Psoas muscle (tissue), 8 donors: ENCODE measurements around the gene LRP1B. TPM values are rescaled to one million over a fixed set of nuclear protein-coding genes. Genes with fewer than 3 reads are reported as not detected.

ENCODE experiments used
- ATAC-seq, 4 donors: fragments of 200-7000 bp; cut with Tn5 transposase; one replicate each; pipeline ENCODE4 v1.9.1; 2020; ENCODE audit warnings: moderate library complexity in 3 of 4, mild to moderate bottlenecking in 2 of 4
- DNase-seq, 2 donors: peaks; one replicate each; pipeline ENCODE4 v3.0.0-alpha.2; 2020
- H3K27ac ChIP-seq: fragments of 200-600 bp; one replicate; pipeline ENCODE4 v1.8.0; 2022
- H3K27me3 ChIP-seq, 3 donors: fragments of 200-600 bp in 1 of 3; one replicate each; pipeline versions ENCODE4 v1.6.1 to v1.8.0; 2013 to 2022; ENCODE audit warnings: low read length in 2 of 3, mild to moderate bottlenecking in 2 of 3, moderate library complexity in 1 of 3; ENCODE audit not compliant: insufficient read depth in 3 of 3
- H3K36me3 ChIP-seq, 2 donors: fragments of 200-600 bp in 1 of 2; one replicate each; pipeline versions ENCODE4 v1.6.1 to v1.8.0; 2013 to 2022; ENCODE audit warnings: low read depth in 1 of 2, mild to moderate bottlenecking in 1 of 2, moderate library complexity in 1 of 2; ENCODE audit not compliant: insufficient read depth in 1 of 2
- H3K4me1 ChIP-seq: fragments of 200-600 bp; one replicate; pipeline ENCODE4 v1.8.0; 2022
- H3K4me3 ChIP-seq: fragments of 200-600 bp; one replicate; pipeline ENCODE4 v1.8.0; 2022; ENCODE audit warnings: mild to moderate bottlenecking
- H3K9me3 ChIP-seq: fragments of 200-600 bp; one replicate; pipeline ENCODE4 v1.8.0; 2022
- CTCF ChIP-seq: fragments of 200-600 bp; IDR thresholded peaks from one replicate; pipeline ENCODE4 v1.8.0; 2022; ENCODE audit warnings: antibody characterized with exemption
- WGBS, 3 donors: extraction: QIAGEN DNeasy Blood & Tissue Kit; methylation state at CpG; one replicate each; pipeline versions ENCODE4 v1.1.6 to v1.1.7; 2013; 5-methylcytosine and 5-hydroxymethylcytosine counted together
- intact Hi-C, 2 donors: fragments of 100-400 bp; cut with DNase I; formaldehyde crosslinking; loops; one replicate each; pipeline versions ENCODE4 v1.11.0 to v1.14.2; 2022
- polyA plus RNA-seq, 3 donors: library from polyadenylated mRNA; stranded (reverse); fragments of 200-250 nt; gene quantifications; one replicate each; pipeline ENCODE4 v1.2.3, GENCODE V29; 2013
- total RNA-seq, 4 donors: library from RNA; stranded (reverse); fragmentation: NEBNext Ultra II Directional in 2 of 4; extraction: Animal tissue kit (Norgen Biotek cat#: 25700) in 2 of 4; gene quantifications; one replicate each; pipeline versions ENCODE4 v1.2.1 to v1.2.4, GENCODE V29; 2021 to 2023
- donor health status: healthy with polysubstance abuse.
- donor health status: DM: no; HTN: no; CAD: no; lungs with moderate emphysema.
- donor health status: Bipolar disorder and iron deficiency.
- donor health status: healthy.
- donor health status: DM: yes; HTN: yes; CAD: no.
- donor health status: DM: no; HTN: no; CAD: no.
- donor health status: DM: no; HTN: no; CAD: no.
- donor health status: DM: yes; HTN: yes; CAD: no.

Gene LRP1B
- total and polyA plus RNA-seq, 7 donors, result 0.33 to 3.3 (median 0.95) TPM

GRCh38 chr2:140990416-140990815 lies 1140.4 kb downstream of the LRP1B start:
- ATAC-seq, result no peak
- Histone ChIP-seq H3K27ac (no peak overlapping the region), H3K36me3 (no peaks in the 10 kb centered on the region), H3K4me3 (no peak overlapping the region), H3K9me3 (no peaks in the 10 kb centered on the region), H3K27me3 (no peaks in the 10 kb centered on the region), H3K4me1 (no peaks in the 10 kb centered on the region)
- intact Hi-C loops, result no loop called here
- 34 to 38% (median 38%) methylated on average over 1 of the region's 1 CpG for WGBS, 3 donors
- DNase-seq, result no peak
- no peak for TF ChIP-seq CTCF

DNA sequence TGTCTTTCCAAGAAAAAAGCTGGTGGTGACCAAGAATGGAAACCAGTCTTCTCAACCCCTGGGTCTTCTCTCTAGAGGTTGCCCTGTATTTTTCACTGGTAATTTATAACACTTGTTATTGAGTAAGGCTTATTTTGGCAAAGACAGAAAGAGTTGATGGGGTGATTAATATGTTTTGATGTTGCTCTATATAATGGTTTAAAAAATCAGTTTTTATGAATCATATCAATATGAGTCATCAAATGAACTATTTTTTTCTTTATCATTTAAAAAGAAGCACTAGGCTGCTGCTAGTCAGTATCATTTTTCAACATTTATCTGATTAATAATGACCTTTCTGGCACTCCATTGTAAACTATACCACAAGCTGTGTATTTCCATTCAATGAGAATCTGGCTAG lies 1142.2 kb downstream of the LRP1B start:
- intact Hi-C loops, result no loop called here
- no peaks in the 10 kb centered on the region for H3K4me1 ChIP-seq
- H3K27me3 ChIP-seq, result no peaks in the 10 kb centered on the region
- DNase-seq, result no peak
- TF ChIP-seq CTCF, result no peak
- no peak for ATAC-seq
- H3K27ac ChIP-seq, result no peak overlapping the region
- H3K36me3 ChIP-seq, result no peaks in the 10 kb centered on the region
- H3K9me3 ChIP-seq, result no peaks in the 10 kb centered on the region
- H3K4me3 ChIP-seq, result no peak overlapping the region

GRCh38 chr2:140986456-140986855 lies 1144.4 kb downstream of the LRP1B start:
- intact Hi-C loops, result no loop called here
- Histone ChIP-seq H3K27me3 (no peaks in the 10 kb centered on the region), H3K27ac (no peak overlapping the region), H3K9me3 (no peaks in the 10 kb centered on the region), H3K4me1 (no peaks in the 10 kb centered on the region), H3K36me3 (no peaks in the 10 kb centered on the region), H3K4me3 (no peak overlapping the region)
- TF ChIP-seq CTCF, result no peak
- WGBS, 3 donors, result 87 to 93% (median 89%) methylated on average over 1 of the region's 1 CpG
- DNase-seq (no peak), ATAC-seq (no peak)

GRCh38 chr2:140975237-140975636 lies 1155.6 kb downstream of the LRP1B start:
- DNase-seq, result no peak
- H3K27ac ChIP-seq, result no peak overlapping the region
- intact Hi-C loops, result no loop called here

More at GRCh38 chr2:140975237-140975636, 1155.6 kb downstream of the LRP1B start:
- Histone ChIP-seq H3K4me3 (no peak overlapping the region), H3K36me3 (no peaks in the 10 kb centered on the region), H3K27me3 (no peaks in the 10 kb centered on the region), H3K4me1 (no peaks in the 10 kb centered on the region), H3K9me3 (no peaks in the 10 kb centered on the region)
- no peak for TF ChIP-seq CTCF
- ATAC-seq, result no peak
